MCF 10A (cell line): ENCODE results near the gene ATG2B. TPM values are rescaled to one million over a fixed set of nuclear protein-coding genes. Genes with fewer than 3 reads are reported as not detected.

Experiments used
- BruUV-seq: library from RNA; stranded (reverse); fragments of 400-500 nt; replicated peaks from 2 replicates; lab custom pipeline; 2021; lab: Mats Ljungman, UMichigan
- CTCF ChIA-PET: fragments of 300-600 bp; sonication (Branson Sonifier 250); formaldehyde crosslinking; extraction: SDS; loops from one replicate; lab custom pipeline; 2021; ENCODE audit warnings: antibody characterized with exemption, inconsistent platforms; lab: Yijun Ruan, JAX
- POLR2A ChIA-PET: fragments of 300-600, 350-650 bp; sonication (Branson Sonifier 250); formaldehyde crosslinking; extraction: SDS; loops from one replicate; lab custom pipeline; 2020; ENCODE audit warnings: antibody characterized with exemption, inconsistent platforms; lab: Yijun Ruan, JAX
- DNase-seq: peaks from one replicate; pipeline ENCODE4 v3.0.0-alpha.2; 2018; ENCODE audit not compliant: unreplicated experiment
- H3K27ac Mint-ChIP-seq: one replicate; pipeline ENCODE4 v1.8.0; 2022; ENCODE audit warnings: mild to moderate bottlenecking, low read depth, mixed read lengths; ENCODE audit not compliant: unreplicated experiment
- H3K27me3 Mint-ChIP-seq: one replicate; pipeline ENCODE4 v1.8.0; 2022; ENCODE audit warnings: mixed read lengths; ENCODE audit not compliant: insufficient read depth, unreplicated experiment
- H3K36me3 Mint-ChIP-seq: one replicate; pipeline ENCODE4 v1.8.0; 2022; ENCODE audit warnings: mild to moderate bottlenecking, moderate library complexity, mixed read lengths; ENCODE audit not compliant: insufficient read depth, unreplicated experiment
- H3K4me1 Mint-ChIP-seq: one replicate; pipeline ENCODE4 v1.8.0; 2022; ENCODE audit warnings: mixed read lengths; ENCODE audit not compliant: insufficient read depth, unreplicated experiment
- H3K4me3 Mint-ChIP-seq: one replicate; pipeline ENCODE4 v1.8.0; 2022; ENCODE audit warnings: mild to moderate bottlenecking, moderate library complexity, mixed read lengths; ENCODE audit not compliant: unreplicated experiment
- H3K9me3 Mint-ChIP-seq: one replicate; pipeline ENCODE4 v1.8.0; 2022; ENCODE audit warnings: mixed read lengths; ENCODE audit not compliant: unreplicated experiment
- intact Hi-C: fragments of 100-400 bp; cut with micrococcal nuclease; formaldehyde crosslinking; loops from 2 replicates; pipeline ENCODE4 v1.14.1; 2022
- total RNA-seq: library from RNA; stranded (reverse); gene quantifications from 2 replicates; pipeline ENCODE4 v1.2.3, GENCODE V29; 2022
- TF ChIP-seq, protein P1 (sequence below): fragments of 200-600 bp; IDR thresholded peaks from one replicate; pipeline ENCODE4 v1.8.0; 2022; ENCODE audit warnings: antibody characterized with exemption, mild to moderate bottlenecking; ENCODE audit not compliant: unreplicated experiment

The ATG2B gene
- total RNA-seq, 1 experiment from 2014 or later: 20.5 TPM

DNA sequence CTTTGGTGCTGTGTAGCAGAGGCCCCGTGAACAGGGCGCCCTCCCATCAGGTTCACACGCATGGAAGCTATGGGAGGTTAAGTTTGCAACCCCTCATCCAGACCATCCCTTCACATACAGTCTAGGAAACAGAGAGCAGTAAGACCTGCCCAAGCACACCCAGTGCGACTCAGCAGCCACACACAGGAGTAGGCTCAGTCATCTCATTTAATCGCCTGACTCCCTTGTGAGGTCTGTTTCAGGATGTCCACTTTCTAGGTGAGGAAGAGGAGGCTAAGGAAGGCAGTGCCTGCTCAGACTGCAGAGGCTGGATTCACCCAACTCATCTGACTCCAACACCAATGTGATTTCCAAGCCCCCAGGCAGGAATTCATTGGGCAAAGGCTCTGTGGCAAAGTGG lies 95.2 kb downstream of the ATG2B start:
- Mint-ChIP-seq H3K27me3 (no peaks in the 10 kb centered on the region), H3K4me3 (no peak overlapping the region), H3K27ac (no peak overlapping the region), H3K36me3 (no peaks in the 10 kb centered on the region), H3K4me1 (peaks cover 45% of the 10 kb centered on the region), H3K9me3 (no peaks in the 10 kb centered on the region)
- TF ChIP-seq, protein P1, sequence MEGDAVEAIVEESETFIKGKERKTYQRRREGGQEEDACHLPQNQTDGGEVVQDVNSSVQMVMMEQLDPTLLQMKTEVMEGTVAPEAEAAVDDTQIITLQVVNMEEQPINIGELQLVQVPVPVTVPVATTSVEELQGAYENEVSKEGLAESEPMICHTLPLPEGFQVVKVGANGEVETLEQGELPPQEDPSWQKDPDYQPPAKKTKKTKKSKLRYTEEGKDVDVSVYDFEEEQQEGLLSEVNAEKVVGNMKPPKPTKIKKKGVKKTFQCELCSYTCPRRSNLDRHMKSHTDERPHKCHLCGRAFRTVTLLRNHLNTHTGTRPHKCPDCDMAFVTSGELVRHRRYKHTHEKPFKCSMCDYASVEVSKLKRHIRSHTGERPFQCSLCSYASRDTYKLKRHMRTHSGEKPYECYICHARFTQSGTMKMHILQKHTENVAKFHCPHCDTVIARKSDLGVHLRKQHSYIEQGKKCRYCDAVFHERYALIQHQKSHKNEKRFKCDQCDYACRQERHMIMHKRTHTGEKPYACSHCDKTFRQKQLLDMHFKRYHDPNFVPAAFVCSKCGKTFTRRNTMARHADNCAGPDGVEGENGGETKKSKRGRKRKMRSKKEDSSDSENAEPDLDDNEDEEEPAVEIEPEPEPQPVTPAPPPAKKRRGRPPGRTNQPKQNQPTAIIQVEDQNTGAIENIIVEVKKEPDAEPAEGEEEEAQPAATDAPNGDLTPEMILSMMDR: no peak
- DNase-seq: peak; percentile 49
- no TSS peak for BruUV-seq
- POLR2A ChIA-PET: interaction anchor here (0.7 to 2.5 kb wide), 6 partner anchors 12 to 162 kb away, joined by 3 to 21 read pairs (median 4); partner anchors contain the start of gene BDKRB1
- intact Hi-C loops: loop anchor here (1.0 to 2.0 kb wide), 2 partner anchors 12 to 63 kb away; partner anchors contain the start of genes BDKRB1 and BDKRB2
- CTCF ChIA-PET: interaction anchor here (0.6 kb wide), 1 partner anchor 165 kb away, joined by 4 read pairs; no protein-coding TSS in a partner anchor

DNA sequence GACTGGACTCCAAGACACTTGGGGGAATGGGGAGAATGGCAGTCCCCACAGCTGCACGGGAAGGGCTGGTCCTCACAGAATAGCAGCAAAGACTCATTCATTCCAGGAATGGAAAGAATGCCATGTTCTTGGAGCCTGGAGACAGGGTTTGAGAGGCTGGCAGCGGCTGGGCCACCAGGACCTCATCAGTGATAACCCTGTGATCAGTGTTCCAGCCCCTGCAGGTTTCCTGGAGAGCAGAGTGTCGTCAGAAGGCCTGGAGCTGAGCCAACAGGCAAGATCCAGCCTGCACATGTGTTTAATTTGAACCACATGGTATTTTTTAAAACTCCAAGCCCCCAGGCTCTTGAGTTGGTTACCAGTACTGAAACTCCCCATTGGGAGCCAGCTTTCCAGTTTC lies 95.8 kb downstream of the ATG2B start:
- peaks cover 45% of the 10 kb centered on the region for H3K4me1 Mint-ChIP-seq
- H3K4me3 Mint-ChIP-seq: peak overlapping the region; percentile 4
- ChIA-PET POLR2A (interaction anchor here (0.9 to 2.5 kb wide), 5 partner anchors 12 to 162 kb away, joined by 3 to 21 read pairs (median 5); partner anchors contain the start of gene BDKRB1), CTCF (no interaction called here)
- no peak overlapping the region for H3K27ac Mint-ChIP-seq
- H3K36me3 Mint-ChIP-seq: no peaks in the 10 kb centered on the region
- no peaks in the 10 kb centered on the region for H3K9me3 Mint-ChIP-seq
- no TSS peak for BruUV-seq
- intact Hi-C loops: loop anchor here (1.0 kb wide), 1 partner anchor 11 kb away; the partner anchor contains the start of gene BDKRB1
- TF ChIP-seq, protein P1: no peak
- no peaks in the 10 kb centered on the region for H3K27me3 Mint-ChIP-seq
- DNase-seq: peak; percentile 96

DNA sequence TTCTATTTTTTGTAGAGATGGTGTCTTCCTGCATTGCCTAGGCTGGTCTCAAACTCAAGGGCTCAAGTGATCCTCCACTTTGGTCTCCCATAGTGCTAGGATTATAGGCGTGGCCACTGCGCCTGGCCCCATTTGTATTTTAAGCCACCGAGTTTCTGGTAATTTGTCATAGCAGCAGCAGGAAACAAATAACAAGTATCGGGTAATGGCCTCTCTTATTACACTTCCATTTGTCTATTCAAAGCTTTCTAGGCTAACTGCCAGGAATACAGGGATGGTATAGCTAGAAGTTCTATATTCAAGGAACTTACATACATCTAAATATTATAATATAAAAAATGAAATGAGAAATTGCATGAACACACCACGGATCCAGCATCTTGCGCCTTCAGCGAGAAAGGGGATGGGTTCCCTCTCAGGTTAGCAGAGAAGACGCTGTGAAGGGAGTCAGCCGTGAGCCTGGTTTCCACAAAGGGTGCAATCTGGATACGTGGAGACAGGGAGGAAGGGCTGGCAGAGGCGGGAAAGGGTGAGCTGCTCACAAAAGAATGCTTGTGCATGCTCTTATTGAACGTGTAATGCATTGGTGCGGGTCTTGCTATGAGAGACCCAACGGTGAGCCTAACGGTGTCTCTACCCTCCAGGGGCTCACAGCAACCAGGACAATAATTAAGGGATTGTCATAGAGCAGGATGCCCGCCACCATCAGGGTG lies 97.6 kb downstream of the ATG2B start:
- intact Hi-C loops: no loop called here
- Mint-ChIP-seq H3K4me1 (peaks cover 43% of the 10 kb centered on the region), H3K27ac (no peak overlapping the region), H3K36me3 (no peaks in the 10 kb centered on the region), H3K9me3 (no peaks in the 10 kb centered on the region), H3K4me3 (no peak overlapping the region), H3K27me3 (no peaks in the 10 kb centered on the region)
- BruUV-seq: no TSS peak
- ChIA-PET POLR2A (interaction anchor here (1.9 kb wide), 1 partner anchor 10 kb away, joined by 5 read pairs; the partner anchor contains the start of gene BDKRB1), CTCF (interaction anchor here (0.5 to 1.6 kb wide), 4 partner anchors 9 to 267 kb away, joined by 3 to 6 read pairs (median 4); partner anchors contain the start of gene BDKRB1)
- TF ChIP-seq, protein P1: no peak
- DNase-seq: no peak

DNA sequence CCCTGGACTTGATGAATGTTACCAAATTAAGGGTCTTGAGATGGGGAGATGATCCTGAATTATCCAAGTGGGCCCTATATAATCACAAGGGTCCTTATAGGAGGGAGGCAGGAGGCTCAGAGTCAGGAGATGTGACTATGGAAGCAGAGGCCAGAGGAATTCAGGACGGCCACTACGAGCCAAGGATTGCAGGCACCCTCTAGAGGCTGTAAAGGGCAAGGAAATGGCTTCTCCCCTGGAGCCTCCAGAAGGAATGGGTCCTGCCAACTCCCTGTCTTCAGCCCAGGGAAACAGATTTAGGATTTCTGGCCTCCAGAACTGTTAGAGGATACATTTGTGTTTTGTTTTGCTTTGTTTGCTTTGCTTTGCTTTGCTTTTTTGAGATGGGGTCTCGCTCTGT lies 98.3 kb downstream of the ATG2B start:
- TF ChIP-seq, protein P1: peak; percentile 40
- no TSS peak for BruUV-seq
- DNase-seq: peak; percentile 73
- ChIA-PET CTCF (interaction anchor here (1.6 kb wide), 1 partner anchor 49 kb away, joined by 4 read pairs; no protein-coding TSS in a partner anchor), POLR2A (interaction anchor here (1.9 kb wide), 1 partner anchor 9 kb away, joined by 5 read pairs; the partner anchor contains the start of gene BDKRB1)
- intact Hi-C loops: no loop called here
- no peaks in the 10 kb centered on the region for H3K9me3 Mint-ChIP-seq
- H3K27ac Mint-ChIP-seq: no peak overlapping the region
- H3K4me3 Mint-ChIP-seq: no peak overlapping the region
- no peaks in the 10 kb centered on the region for H3K36me3 Mint-ChIP-seq
- H3K27me3 Mint-ChIP-seq: no peaks in the 10 kb centered on the region
- peaks cover 41% of the 10 kb centered on the region for H3K4me1 Mint-ChIP-seq
